H1 (cell line): ENCODE measurements around the gene NAP1L1. TPM values are rescaled to one million over a fixed set of nuclear protein-coding genes. Genes with fewer than 3 reads are reported as not detected.

Source experiments
- CTCF ChIA-PET: fragments of 300-600 bp; sonication (Branson Sonifier 250); formaldehyde crosslinking; loops from one replicate; lab custom pipeline; 2021; ENCODE audit not compliant: partially characterized antibody; lab: Charles Lee
- POLR2A ChIA-PET: fragments of 300-600 bp; sonication (Branson Sonifier 250); formaldehyde crosslinking; loops from one replicate; lab custom pipeline; 2021; ENCODE audit warnings: inconsistent platforms; ENCODE audit not compliant: partially characterized antibody; lab: Charles Lee
- DNase-seq, 2 experiments: peaks; one replicate each; pipeline versions ENCODE4 v3.0.0 to v3.0.0-alpha.2; 2010 to 2022; ENCODE audit warnings: low spot score in 2 of 2, low read depth in 1 of 2, mixed read lengths in 1 of 2
- FAIRE-seq: peaks from 2 replicates; lab custom pipeline; 2011; peaks lifted over from hg19 to GRCh38; lab: Jason Lieb, UNC
- H2AFZ ChIP-seq: 2 replicates; pipeline ENCODE4 v1.8.1; 2012; ENCODE audit warnings: low read length, inconsistent platforms
- H2AK5ac ChIP-seq: 2 replicates; pipeline ENCODE4 v1.6.1; 2013; ENCODE audit warnings: low read depth, low read length
- H2BK120ac ChIP-seq: replicated peaks from 2 replicates; pipeline ENCODE3; 2013; ENCODE audit warnings: low read depth, low read length, inconsistent platforms
- H2BK12ac ChIP-seq: 2 replicates; pipeline ENCODE4 v1.6.1; 2013; ENCODE audit warnings: low read depth, low read length
- H2BK15ac ChIP-seq: 2 replicates; pipeline ENCODE4 v1.6.1; 2013; ENCODE audit warnings: low read length
- H2BK20ac ChIP-seq: 2 replicates; pipeline ENCODE4 v1.6.1; 2013; ENCODE audit warnings: low read length
- H2BK5ac ChIP-seq: 2 replicates; pipeline ENCODE4 v1.6.1; 2013; ENCODE audit warnings: low read depth, low read length
- H3K14ac ChIP-seq: 2 replicates; pipeline ENCODE4 v1.6.1; 2013; ENCODE audit warnings: inconsistent platforms; ENCODE audit not compliant: insufficient read length
- H3K18ac ChIP-seq: 2 replicates; pipeline ENCODE4 v1.6.1; 2013; ENCODE audit warnings: low read length; ENCODE audit errors: extremely low read depth
- H3K23ac ChIP-seq: 2 replicates; pipeline ENCODE4 v1.6.1; 2013; ENCODE audit warnings: inconsistent platforms; ENCODE audit not compliant: insufficient read length
- H3K23me2 ChIP-seq: 2 replicates; pipeline ENCODE4 v1.6.1; 2013; ENCODE audit warnings: low read depth, low read length
- H3K27ac ChIP-seq: 2 replicates; pipeline ENCODE4 v1.6.1; 2011; ENCODE audit warnings: low read depth, low read length, inconsistent platforms
- H3K27me3 ChIP-seq, 4 experiments: replicated peaks in 1 of 4; 1 replicate in 1 of 4; 2 replicates in 3 of 4; pipeline versions ENCODE4 v1.6.1 to v1.8.1; 2011 to 2013; ENCODE audit warnings: low read length in 3 of 4, mild to moderate bottlenecking in 3 of 4, inconsistent platforms in 2 of 4, mixed read lengths in 2 of 4, moderate library complexity in 1 of 4; ENCODE audit not compliant: control insufficient read depth in 3 of 4, insufficient read depth in 3 of 4; ENCODE audit errors: extremely low read depth in 1 of 4
- H3K36me3 ChIP-seq, 4 experiments: 2 replicates each; pipeline versions ENCODE4 v1.6.1 to v1.8.1; 2011 to 2013; ENCODE audit warnings: mild to moderate bottlenecking in 4 of 4, low read length in 3 of 4, moderate library complexity in 2 of 4, control low read depth in 1 of 4, inconsistent platforms in 1 of 4; ENCODE audit not compliant: insufficient read depth in 4 of 4, control insufficient read depth in 2 of 4
- H3K4ac ChIP-seq: replicated peaks from 2 replicates; pipeline ENCODE3; 2013; ENCODE audit warnings: low read length, low read depth, mixed read lengths, inconsistent platforms; ENCODE audit not compliant: insufficient read length
- H3K4me1 ChIP-seq, 4 experiments: replicated peaks in 1 of 4; 1 replicate in 1 of 4; 2 replicates in 3 of 4; pipeline versions ENCODE4 v1.6.1 to v1.8.1; 2011 to 2013; ENCODE audit warnings: low read length in 3 of 4, inconsistent platforms in 2 of 4, mixed read lengths in 1 of 4; ENCODE audit not compliant: insufficient read depth in 4 of 4, control insufficient read depth in 3 of 4
- H3K4me2 ChIP-seq, 2 experiments: 2 replicates each; pipeline versions ENCODE4 v1.6.1 to v1.8.1; 2011 to 2013; ENCODE audit warnings: low read depth in 2 of 2, low read length in 2 of 2, control low read depth in 1 of 2, inconsistent platforms in 1 of 2, mild to moderate bottlenecking in 1 of 2; ENCODE audit not compliant: insufficient read depth in 1 of 2
- H3K4me3 ChIP-seq, 4 experiments: fragments of 200-600, 300-600 bp in 1 of 4; sonication (generic), shearing (Covaris generic), sonication (Bioruptor Twin) in 1 of 4; 2 replicates each; pipeline versions ENCODE4 v1.5.1 to v1.8.1; 2011 to 2016; ENCODE audit warnings: low read length in 4 of 4, low read depth in 3 of 4, control low read depth in 2 of 4, inconsistent platforms in 2 of 4, mild to moderate bottlenecking in 2 of 4, mixed read lengths in 1 of 4, moderate library complexity in 1 of 4; ENCODE audit not compliant: insufficient read depth in 2 of 4; ENCODE audit errors: extremely low read depth in 1 of 4
- H3K56ac ChIP-seq: replicated peaks from 2 replicates; pipeline ENCODE3; 2013; ENCODE audit warnings: low read depth, mild to moderate bottlenecking, mixed read lengths, low read length, inconsistent platforms; ENCODE audit not compliant: insufficient read length
- H3K79me1 ChIP-seq: 2 replicates; pipeline ENCODE4 v1.6.1; 2013; ENCODE audit warnings: low read depth, low read length, control low read depth
- H3K79me2 ChIP-seq, 2 experiments: 2 replicates each; pipeline versions ENCODE4 v1.6.1 to v1.8.1; 2012 to 2013; ENCODE audit warnings: low read length in 2 of 2, mild to moderate bottlenecking in 2 of 2, inconsistent platforms in 1 of 2; ENCODE audit not compliant: insufficient read depth in 2 of 2, control insufficient read depth in 1 of 2
- H3K9ac ChIP-seq, 4 experiments: replicated peaks in 1 of 4; 1 replicate in 1 of 4; 2 replicates in 3 of 4; pipeline versions ENCODE4 v1.6.1 to v1.8.1; 2011 to 2013; ENCODE audit warnings: low read depth in 3 of 4, low read length in 3 of 4, control low read depth in 2 of 4, mild to moderate bottlenecking in 2 of 4, moderate library complexity in 2 of 4, inconsistent platforms in 1 of 4; ENCODE audit errors: extremely low read depth in 1 of 4
- H3K9me3 ChIP-seq, 2 experiments: 2 replicates each; pipeline versions ENCODE4 v1.6.1 to v1.8.1; 2012 to 2013; ENCODE audit warnings: mild to moderate bottlenecking in 2 of 2, moderate library complexity in 2 of 2, control low read depth in 1 of 2, inconsistent platforms in 1 of 2, low read depth in 1 of 2, low read length in 1 of 2, mixed read lengths in 1 of 2; ENCODE audit not compliant: insufficient read depth in 2 of 2
- H4K20me1 ChIP-seq, 2 experiments: replicated peaks in 1 of 2; 2 replicates each; pipeline versions ENCODE3 to v1.8.1; 2011 to 2013; ENCODE audit warnings: inconsistent platforms in 2 of 2, low read length in 2 of 2, mild to moderate bottlenecking in 1 of 2; ENCODE audit not compliant: insufficient read depth in 2 of 2, control insufficient read depth in 1 of 2
- H4K5ac ChIP-seq: 2 replicates; pipeline ENCODE4 v1.6.1; 2013; ENCODE audit warnings: low read length, low read depth, mixed read lengths, inconsistent platforms; ENCODE audit not compliant: insufficient read length
- H4K8ac ChIP-seq: 2 replicates; pipeline ENCODE4 v1.8.0; 2013; ENCODE audit warnings: mild to moderate bottlenecking, moderate library complexity, low read length, inconsistent platforms; ENCODE audit not compliant: insufficient read depth; ENCODE audit errors: extremely low read depth
- H4K91ac ChIP-seq: replicated peaks from 2 replicates; pipeline ENCODE3; 2013; ENCODE audit warnings: low read length, mixed read lengths, inconsistent platforms; ENCODE audit not compliant: insufficient read length
- BRCA1 ChIP-seq: IDR thresholded peaks from 2 replicates; pipeline ENCODE4 v1.6.1; 2012; ENCODE audit warnings: low read depth, low read length, improper control_type of control experiment
- EZH2 ChIP-seq: fragments of 200-600 bp; sonication (generic); IDR thresholded peaks from 2 replicates; pipeline ENCODE4 v1.7.1; 2012; ENCODE audit warnings: low read depth, mild to moderate bottlenecking, moderate library complexity, low read length, inconsistent platforms; ENCODE audit not compliant: severe bottlenecking
- KDM1A ChIP-seq: fragments of 200-600, 300-600 bp; sonication (generic); IDR thresholded peaks from 2 replicates; pipeline ENCODE4 v1.7.1; 2016; ENCODE audit warnings: mild to moderate bottlenecking, low read length, borderline replicate concordance
- KDM5A ChIP-seq: fragments of 200-600 bp; IDR thresholded peaks from 2 replicates; pipeline ENCODE4 v1.7.1; 2012; ENCODE audit warnings: mild to moderate bottlenecking, low read length, inconsistent platforms, mixed read lengths
- POLR2A ChIP-seq, 2 experiments: IDR thresholded peaks; 1 replicate in 1 of 2; 2 replicates in 1 of 2; pipeline ENCODE4 v1.6.1; 2011; ENCODE audit warnings: low read depth in 2 of 2, low read length in 2 of 2, mild to moderate bottlenecking in 2 of 2; ENCODE audit errors: control extremely low read depth in 1 of 2
- POU5F1 ChIP-seq: IDR thresholded peaks from 2 replicates; pipeline ENCODE4 v1.6.1; 2011; ENCODE audit warnings: low read depth, mild to moderate bottlenecking, low read length, moderate library complexity
- RBBP5 ChIP-seq: IDR thresholded peaks from 2 replicates; pipeline ENCODE4 v1.7.1; 2012; ENCODE audit warnings: low read depth, mild to moderate bottlenecking, inconsistent platforms, low read length, moderate library complexity, borderline replicate concordance
- SAP30 ChIP-seq: fragments of 300-600 bp; sonication (generic); IDR thresholded peaks from 2 replicates; pipeline ENCODE4 v1.7.1; 2012; ENCODE audit warnings: low read length, moderate library complexity, mild to moderate bottlenecking, inconsistent platforms; ENCODE audit not compliant: insufficient read depth, insufficient replicate concordance
- WGBS, 2 experiments: shearing (Covaris generic) in 1 of 2; methylation state at CpG; one replicate each; pipeline versions ENCODE4 v1.1.6 to v1.1.7; 2013 to 2015; ENCODE audit warnings: low lambda C conversion rate in 2 of 2, mixed read lengths in 2 of 2, inconsistent platforms in 1 of 2, low coverage in 1 of 2, missing lambda C conversion rate in 1 of 2; ENCODE audit not compliant: insufficient replicate concordance in 2 of 2, insufficient coverage in 1 of 2, insufficient read length in 1 of 2; ENCODE audit errors: extremely low coverage in 1 of 2, missing lambda C conversion rate in 1 of 2; 5-methylcytosine and 5-hydroxymethylcytosine counted together
- polyA plus RNA-seq, 7 experiments: library from polyadenylated mRNA; depleted of rRNA in 3 of 7; stranded (reverse) in 5 of 7; unstranded in 2 of 7; fragments of >200 nt in 5 of 7; fragments of 200-250 nt in 2 of 7; gene quantifications; 1 replicate in 5 of 7; 2 replicates in 1 of 7; 4 replicates in 1 of 7; pipeline versions ENCODE4 v1.2.1 to v1.2.3, GENCODE V29; 2011 to 2013; ENCODE audit warnings: missing spikeins in 2 of 7, mixed read lengths in 2 of 7
- total RNA-seq: library from RNA; stranded (reverse); fragmentation: NEBNext Ultra II Directional; extraction: Animal tissue kit (Norgen Biotek cat#: 25700); gene quantifications from 2 replicates; pipeline ENCODE4 v1.2.1, GENCODE V29; 2021
- TF ChIP-seq, protein P1 (sequence below), 3 experiments: IDR thresholded peaks; 1 replicate in 2 of 3; 2 replicates in 1 of 3; pipeline versions ENCODE4 v1.5.1 to v1.6.1; 2011; ENCODE audit warnings: low read length in 3 of 3, mild to moderate bottlenecking in 3 of 3, inconsistent platforms in 2 of 3, low read depth in 1 of 3, moderate library complexity in 1 of 3; ENCODE audit not compliant: insufficient read depth in 1 of 3; ENCODE audit errors: control extremely low read depth in 1 of 3
- TF ChIP-seq, protein P2 (sequence below): IDR thresholded peaks from 2 replicates; pipeline ENCODE4 v1.6.1; 2012; ENCODE audit warnings: inconsistent platforms

The NAP1L1 gene
- total and polyA plus RNA-seq, 2 of the 8 experiments (the other 6 are each of a cell fraction or from before 2014, with no cell fraction given) = 202 to 1,159 TPM

- H3K27me3 ChIP-seq = no peaks in the 10 kb centered on the region
- peaks cover 6 to 17% (median 11%) of the 10 kb centered on the region in 4 experiments; a peak in 5 of 7 replicates for H3K4me1 ChIP-seq
- 81% methylated on average over 3 of the region's 3 CpGs; no CpG with 5 or more reads in 1 of the 2 experiments for WGBS, 2 experiments
- no peak overlapping the region for H2AK5ac ChIP-seq
- H3K4ac ChIP-seq = no peak overlapping the region
- H4K91ac ChIP-seq = peak overlapping the region; percentile 12
- no peak overlapping the region for H2AFZ ChIP-seq
- H3K36me3 ChIP-seq = peaks cover 0 to 4% (median 0%) of the 10 kb centered on the region in 4 experiments; a peak in 1 of 8 replicates
- no peaks in the 10 kb centered on the region for H3K79me2 ChIP-seq
- H4K5ac ChIP-seq = no peak overlapping the region
- H3K4me3 ChIP-seq = no peak overlapping the region
- H2BK12ac ChIP-seq = no peak overlapping the region
- no peaks in the 10 kb centered on the region for H3K79me1 ChIP-seq
- no peak overlapping the region for H4K8ac ChIP-seq
- no peak overlapping the region for H2BK15ac ChIP-seq
- H3K14ac ChIP-seq = no peak overlapping the region
- H3K23me2 ChIP-seq = no peaks in the 10 kb centered on the region
- no peak overlapping the region for H3K18ac ChIP-seq
- ChIA-PET CTCF (interaction anchor here (0.6 to 1.2 kb wide), 3 partner anchors 8 to 155 kb away, joined by 3 to 5 read pairs (median 3); no protein-coding TSS in a partner anchor), POLR2A (interaction anchor here (6.6 kb wide), 1 partner anchor 9 kb away, joined by 29 read pairs; the partner anchor contains the start of gene PHLDA1)
- DNase-seq = no peak
- H2BK120ac ChIP-seq = no peak overlapping the region
- H3K9me3 ChIP-seq = no peaks in the 10 kb centered on the region
- no peak overlapping the region for H3K9ac ChIP-seq
- H4K20me1 ChIP-seq = no peaks in the 10 kb centered on the region
- peak overlapping the region; percentile 34 for H3K23ac ChIP-seq
- H3K56ac ChIP-seq = no peak overlapping the region
- H2BK5ac ChIP-seq = no peak overlapping the region
- no peak for FAIRE-seq
- no peak overlapping the region for H2BK20ac ChIP-seq
- H3K4me2 ChIP-seq = no peak overlapping the region
- H3K27ac ChIP-seq = no peak overlapping the region
- no peak for TF ChIP-seq RBBP5
- no peak for TF ChIP-seq KDM5A
- TF ChIP-seq, protein P1, sequence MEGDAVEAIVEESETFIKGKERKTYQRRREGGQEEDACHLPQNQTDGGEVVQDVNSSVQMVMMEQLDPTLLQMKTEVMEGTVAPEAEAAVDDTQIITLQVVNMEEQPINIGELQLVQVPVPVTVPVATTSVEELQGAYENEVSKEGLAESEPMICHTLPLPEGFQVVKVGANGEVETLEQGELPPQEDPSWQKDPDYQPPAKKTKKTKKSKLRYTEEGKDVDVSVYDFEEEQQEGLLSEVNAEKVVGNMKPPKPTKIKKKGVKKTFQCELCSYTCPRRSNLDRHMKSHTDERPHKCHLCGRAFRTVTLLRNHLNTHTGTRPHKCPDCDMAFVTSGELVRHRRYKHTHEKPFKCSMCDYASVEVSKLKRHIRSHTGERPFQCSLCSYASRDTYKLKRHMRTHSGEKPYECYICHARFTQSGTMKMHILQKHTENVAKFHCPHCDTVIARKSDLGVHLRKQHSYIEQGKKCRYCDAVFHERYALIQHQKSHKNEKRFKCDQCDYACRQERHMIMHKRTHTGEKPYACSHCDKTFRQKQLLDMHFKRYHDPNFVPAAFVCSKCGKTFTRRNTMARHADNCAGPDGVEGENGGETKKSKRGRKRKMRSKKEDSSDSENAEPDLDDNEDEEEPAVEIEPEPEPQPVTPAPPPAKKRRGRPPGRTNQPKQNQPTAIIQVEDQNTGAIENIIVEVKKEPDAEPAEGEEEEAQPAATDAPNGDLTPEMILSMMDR (IDR thresholded peaks at IDR 0.05; ENCODE audit: control extremely low read depth in 1 of 3, insufficient read depth in 1 of 3, low read depth in 1 of 3, low read length in 3 of 3) = no peak
- no peak for TF ChIP-seq POU5F1
- TF ChIP-seq KDM1A = no peak
- TF ChIP-seq, protein P2, sequence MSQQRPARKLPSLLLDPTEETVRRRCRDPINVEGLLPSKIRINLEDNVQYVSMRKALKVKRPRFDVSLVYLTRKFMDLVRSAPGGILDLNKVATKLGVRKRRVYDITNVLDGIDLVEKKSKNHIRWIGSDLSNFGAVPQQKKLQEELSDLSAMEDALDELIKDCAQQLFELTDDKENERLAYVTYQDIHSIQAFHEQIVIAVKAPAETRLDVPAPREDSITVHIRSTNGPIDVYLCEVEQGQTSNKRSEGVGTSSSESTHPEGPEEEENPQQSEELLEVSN = no peak
- no peak for TF ChIP-seq POLR2A (IDR thresholded peaks at IDR 0.05; ENCODE audit: control extremely low read depth in 1 of 2, low read depth in 2 of 2, low read length in 2 of 2)
- no peak for TF ChIP-seq EZH2
- TF ChIP-seq BRCA1 = no peak
- no peak for TF ChIP-seq SAP30
Observed at GRCh38 chr12:76022506-76022905, 62.0 kb downstream of the NAP1L1 start.
